Right cardiac atrium (tissue), 5 donors: ENCODE results near the gene STK38L. TPM values are rescaled to one million over a fixed set of nuclear protein-coding genes. Genes with fewer than 3 reads are reported as not detected.

Source experiments
- ATAC-seq, 2 donors: fragments of 200-7000 bp; cut with Tn5 transposase; one replicate each; pipeline versions ENCODE4 v1.8.0 to v1.9.1; 2020; ENCODE audit warnings: moderate library complexity in 2 of 2, mild to moderate bottlenecking in 1 of 2
- DNase-seq, 3 donors: peaks; one replicate each; pipeline ENCODE4 v3.0.0-alpha.2; 2020
- H3K27ac ChIP-seq: one replicate; pipeline ENCODE4 v1.5.1; 2013; ENCODE audit warnings: mild to moderate bottlenecking, low read length, control low read depth, moderate library complexity
- H3K27me3 ChIP-seq: one replicate; pipeline ENCODE4 v1.6.1; 2013; ENCODE audit not compliant: control insufficient read depth, insufficient read depth
- H3K4me1 ChIP-seq: one replicate; pipeline ENCODE4 v1.6.1; 2013; ENCODE audit warnings: low read length; ENCODE audit not compliant: control insufficient read depth, insufficient read depth
- H3K4me3 ChIP-seq: one replicate; pipeline ENCODE4 v1.5.1; 2013; ENCODE audit warnings: low read length, control low read depth
- H3K9me3 ChIP-seq: one replicate; pipeline ENCODE4 v1.6.1; 2013; ENCODE audit warnings: low read length; ENCODE audit not compliant: control insufficient read depth
- WGBS: extraction: QIAGEN DNeasy Blood & Tissue Kit; methylation state at CpG from one replicate; pipeline ENCODE4 v1.1.7; 2013; 5-methylcytosine and 5-hydroxymethylcytosine counted together
- intact Hi-C, 4 donors: fragments of 100-400 bp; cut with DNase I; formaldehyde crosslinking; loops; one replicate each; pipeline versions ENCODE4 v1.11.0 to v1.14.0; 2022 to 2023
- polyA plus RNA-seq: library from polyadenylated mRNA; stranded (reverse); fragments of 200-250 nt; gene quantifications from one replicate; pipeline ENCODE4 v1.2.3, GENCODE V29; 2013
- total RNA-seq, 4 donors: library from RNA; stranded (reverse); fragmentation: NEBNext Ultra II Directional; extraction: Animal tissue kit (Norgen Biotek cat#: 25700); gene quantifications; one replicate each; pipeline ENCODE4 v1.2.1, GENCODE V29; 2021
- donor health status: healthy with polysubstance abuse.
- donor health status: DM: no; HTN: yes; CAD: no.
- donor health status: DM: no; HTN: no; CAD: no.
- donor health status: DM: no; HTN: yes; CAD: no; lungs with severe emphysema.
- donor health status: DM: yes; HTN: yes; CAD: no.

The STK38L gene
- total and polyA plus RNA-seq, 5 donors: 19.5 to 160 (median 61.6) TPM

DNA sequence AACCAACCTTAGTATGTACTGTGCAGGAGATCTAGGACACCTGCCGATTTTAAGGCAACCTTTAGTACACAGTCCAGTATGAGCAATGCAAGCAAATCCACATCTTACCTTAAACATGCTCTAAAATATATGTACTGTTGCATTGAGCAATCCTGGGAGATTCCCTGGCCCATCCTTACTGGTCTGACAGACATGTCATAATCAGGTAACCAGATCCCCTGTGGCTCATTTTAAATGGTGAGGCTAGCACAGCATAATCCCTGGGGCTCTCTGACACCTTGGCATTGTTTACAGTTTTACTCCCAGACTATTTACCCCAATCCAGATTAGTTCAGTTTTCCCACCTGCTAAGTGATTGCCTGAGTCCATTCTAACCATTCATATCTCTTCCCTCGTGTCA is 103.7 kb downstream of the STK38L start:
- WGBS: 62% methylated on average over 2 of the region's 2 CpGs
- ATAC-seq (no peak), DNase-seq (no peak)
- intact Hi-C loops: no loop called here
- H3K4me3 ChIP-seq: no peak overlapping the region
- H3K27me3 ChIP-seq: no peaks in the 10 kb centered on the region
- H3K4me1 ChIP-seq: no peaks in the 10 kb centered on the region
- H3K9me3 ChIP-seq: no peaks in the 10 kb centered on the region
- H3K27ac ChIP-seq: no peak overlapping the region

DNA sequence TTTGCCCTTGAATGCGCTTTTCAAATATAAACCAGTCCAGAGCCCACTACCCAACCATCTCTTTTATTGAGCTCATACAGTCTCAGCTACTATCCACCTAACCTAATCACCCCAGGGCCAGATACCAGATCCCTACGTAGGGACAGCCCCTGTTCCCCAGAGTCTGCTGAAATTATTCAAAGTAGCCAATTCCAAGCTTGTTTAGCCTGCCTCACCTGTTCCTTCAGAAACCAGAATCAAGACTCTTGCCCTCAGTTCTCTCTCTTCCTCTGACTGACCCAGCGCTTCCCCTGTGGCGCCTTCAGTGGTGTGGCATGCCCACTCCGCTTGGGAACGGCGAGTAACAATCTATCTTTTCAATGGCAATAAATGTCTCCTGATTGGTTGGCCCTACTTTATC is 107.4 kb downstream of the STK38L start:
- H3K27ac ChIP-seq: no peak overlapping the region
- no peaks in the 10 kb centered on the region for H3K27me3 ChIP-seq
- no peak overlapping the region for H3K4me3 ChIP-seq
- no peaks in the 10 kb centered on the region for H3K9me3 ChIP-seq
- over 99% methylated on average over 7 of the region's 7 CpGs for WGBS
- no peak for DNase-seq
- intact Hi-C loops: no loop called here
- H3K4me1 ChIP-seq: no peaks in the 10 kb centered on the region
- no peak for ATAC-seq

DNA sequence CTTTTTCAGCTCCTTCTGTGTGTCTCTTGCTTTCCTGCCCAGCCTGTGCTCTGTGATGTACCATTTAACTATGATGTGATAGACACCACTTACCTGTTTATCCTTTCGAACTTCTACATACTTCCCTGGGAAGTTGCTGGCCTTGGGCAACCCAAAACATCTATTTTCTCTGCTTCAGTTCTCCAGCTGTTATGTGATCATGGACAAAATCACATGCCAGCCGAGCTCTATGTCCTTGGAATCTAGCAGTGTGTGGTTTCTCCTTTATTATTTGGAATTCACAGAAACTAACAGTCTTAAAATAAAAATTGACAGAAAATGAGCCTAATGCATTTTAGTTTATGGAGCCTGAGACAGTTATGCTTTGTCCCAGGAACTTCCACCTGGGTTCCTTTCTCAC is 111.4 kb downstream of the STK38L start:
- ATAC-seq (no peak), DNase-seq (no peak)
- Histone ChIP-seq H3K9me3 (no peaks in the 10 kb centered on the region), H3K27me3 (no peaks in the 10 kb centered on the region), H3K4me1 (no peaks in the 10 kb centered on the region), H3K27ac (no peak overlapping the region), H3K4me3 (no peak overlapping the region)
- intact Hi-C loops: no loop called here
- WGBS: 90% methylated on average over 2 of the region's 2 CpGs

DNA sequence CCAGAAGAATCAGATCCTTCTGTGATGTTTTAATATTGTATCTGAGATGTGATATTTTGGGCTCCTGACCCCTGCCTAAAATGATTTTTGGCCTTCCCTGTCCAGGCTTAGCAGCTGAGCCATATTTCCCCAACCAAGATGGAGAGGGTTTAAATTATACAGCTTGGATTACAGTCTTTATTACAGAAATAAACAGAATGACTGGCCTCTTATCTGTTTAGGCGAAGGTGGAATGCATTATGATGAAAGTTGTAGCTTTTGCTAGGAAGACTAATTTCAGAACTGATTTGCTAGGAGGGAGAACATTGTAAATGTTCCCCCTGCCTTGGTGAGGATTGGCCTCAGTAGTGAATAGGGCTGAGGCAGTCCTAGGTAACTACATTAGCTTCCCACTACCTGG is 111.9 kb downstream of the STK38L start:
- 92% methylated on average over 1 of the region's 1 CpG for WGBS
- no peak overlapping the region for H3K27ac ChIP-seq
- no peaks in the 10 kb centered on the region for H3K9me3 ChIP-seq
- no peaks in the 10 kb centered on the region for H3K4me1 ChIP-seq
- no peak overlapping the region for H3K4me3 ChIP-seq
- no peaks in the 10 kb centered on the region for H3K27me3 ChIP-seq
- intact Hi-C loops: no loop called here
- DNase-seq (no peak), ATAC-seq (no peak)

DNA sequence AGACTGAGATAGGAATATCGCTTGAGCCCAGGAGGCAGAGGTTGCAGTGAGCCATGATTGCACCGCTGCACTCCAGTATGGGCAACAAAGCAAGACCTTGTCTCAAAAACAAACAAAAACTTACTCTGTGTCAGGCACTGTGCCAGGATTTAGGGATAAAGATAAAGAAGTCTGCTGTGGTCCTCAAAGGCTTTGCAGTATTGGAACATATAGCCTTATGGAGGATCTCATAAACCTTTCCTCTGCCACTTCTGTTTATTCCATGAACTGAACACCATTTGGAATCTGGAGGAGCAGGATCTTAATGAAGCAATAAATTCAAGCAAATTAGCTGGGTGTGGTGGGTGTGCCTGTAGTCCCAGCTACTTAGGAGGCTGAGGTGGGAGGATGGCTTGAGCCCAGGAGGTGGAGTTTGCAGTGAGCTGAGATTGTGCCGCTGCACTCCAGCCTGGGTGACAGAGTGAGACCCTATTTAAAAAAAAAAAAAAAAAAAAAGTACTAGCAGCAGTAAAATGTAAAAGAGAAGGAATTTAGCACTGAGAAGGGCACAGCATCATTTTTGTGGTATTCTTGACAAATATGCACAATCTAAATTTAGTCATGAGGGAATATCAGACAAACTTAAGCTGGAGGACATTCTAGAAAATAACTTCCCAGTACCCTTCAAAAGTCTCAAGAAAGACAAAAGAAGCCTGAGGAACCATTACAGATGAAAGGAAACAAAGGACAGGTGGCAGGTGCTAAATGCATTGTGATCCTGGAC is 115.7 kb downstream of the STK38L start:
- 66% methylated on average over 3 of the region's 3 CpGs for WGBS
- H3K9me3 ChIP-seq: no peaks in the 10 kb centered on the region
- H3K4me3 ChIP-seq: no peak overlapping the region
- H3K27ac ChIP-seq: no peak overlapping the region
- DNase-seq (no peak), ATAC-seq (no peak)
- intact Hi-C loops: no loop called here
- H3K4me1 ChIP-seq: no peaks in the 10 kb centered on the region
- no peaks in the 10 kb centered on the region for H3K27me3 ChIP-seq

DNA sequence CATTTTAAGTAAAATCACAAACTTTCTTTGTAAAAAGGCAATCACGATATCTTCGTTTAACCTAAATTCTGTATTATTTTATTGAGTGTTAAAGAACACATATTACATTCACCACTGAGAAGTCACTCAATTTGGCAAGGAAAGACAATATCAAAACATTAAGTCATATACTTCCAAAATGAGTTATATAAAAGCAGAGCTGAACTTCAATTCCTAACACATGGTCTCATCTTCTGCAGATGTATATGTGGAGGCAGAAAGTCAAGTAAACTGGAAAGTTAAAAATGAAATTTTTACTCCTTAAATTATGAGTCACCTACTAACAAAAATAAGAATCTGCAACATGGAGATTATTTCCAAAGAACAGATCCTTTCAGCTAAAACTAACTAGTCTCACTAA is 117.3 kb downstream of the STK38L start:
- DNase-seq (no peak), ATAC-seq (no peak)
- Histone ChIP-seq H3K4me1 (no peaks in the 10 kb centered on the region), H3K27ac (no peak overlapping the region), H3K4me3 (no peak overlapping the region), H3K9me3 (no peaks in the 10 kb centered on the region), H3K27me3 (no peaks in the 10 kb centered on the region)
- intact Hi-C loops: no loop called here
- 82% methylated on average over 2 of the region's 2 CpGs for WGBS

DNA sequence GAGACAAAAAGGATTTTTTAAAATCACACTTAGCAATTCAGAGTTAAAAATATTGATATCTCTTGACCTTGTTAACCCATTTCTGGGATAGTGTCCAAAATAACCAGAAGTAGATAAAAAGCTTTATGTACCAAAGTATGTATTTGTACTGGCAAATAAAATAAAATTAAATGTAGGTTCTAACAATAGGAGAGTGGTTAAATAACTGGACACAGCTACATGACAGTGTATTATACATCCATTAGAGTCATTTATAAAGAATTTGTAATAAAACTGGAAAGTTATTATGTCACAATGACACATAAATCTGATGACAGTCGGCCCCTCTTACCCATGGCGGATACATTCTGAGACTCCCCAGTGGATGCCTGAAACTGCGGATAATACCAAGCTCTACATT is 122.5 kb downstream of the STK38L start:
- H3K9me3 ChIP-seq: no peaks in the 10 kb centered on the region
- no peak for ATAC-seq
- no peak overlapping the region for H3K4me3 ChIP-seq
- DNase-seq: no peak
- intact Hi-C loops: no loop called here
- H3K4me1 ChIP-seq: no peaks in the 10 kb centered on the region
- H3K27ac ChIP-seq: no peak overlapping the region
- 83% methylated on average over 3 of the region's 3 CpGs for WGBS
- H3K27me3 ChIP-seq: no peaks in the 10 kb centered on the region

DNA sequence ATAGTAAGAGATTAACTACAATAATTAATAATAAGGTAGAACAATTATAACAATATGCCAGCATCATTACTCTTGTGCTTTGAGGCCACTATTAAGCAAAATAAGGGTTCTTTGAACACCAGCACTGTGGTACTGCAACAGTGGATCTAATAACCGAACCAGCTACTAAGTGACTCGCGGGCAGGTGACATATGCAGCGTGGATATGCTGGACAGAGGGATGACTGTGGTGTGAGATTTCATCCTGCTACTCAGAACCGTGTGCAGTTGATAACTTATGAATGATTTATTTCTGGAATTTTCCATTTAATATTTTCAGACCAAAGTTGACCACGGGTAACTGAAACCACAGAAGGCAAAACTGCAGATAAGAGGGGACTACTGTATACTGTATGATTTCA is 123.0 kb downstream of the STK38L start:
- 80% methylated on average over 6 of the region's 6 CpGs for WGBS
- DNase-seq (no peak), ATAC-seq (no peak)
- H3K27ac ChIP-seq: no peak overlapping the region
- no peak overlapping the region for H3K4me3 ChIP-seq
- intact Hi-C loops: no loop called here
- H3K9me3 ChIP-seq: no peaks in the 10 kb centered on the region
- no peaks in the 10 kb centered on the region for H3K27me3 ChIP-seq
- no peaks in the 10 kb centered on the region for H3K4me1 ChIP-seq

Other genes starting within 250 kb of the STK38L start
- gene TM7SF3, start 229.9 kb upstream of the STK38L start, total RNA-seq: 10 to 100 TPM; 23.6 to 31.1 (median 26.3) TPM
- gene TM7SF3, start 229.9 kb upstream of the STK38L start, polyA plus RNA-seq: 7.9 TPM
- gene MED21, start 221.7 kb upstream of the STK38L start, total RNA-seq: 10 to 100 TPM; 61.9 to 69.6 (median 65.1) TPM
- 44.1 TPM for gene MED21, start 221.7 kb upstream of the STK38L start, polyA plus RNA-seq
- gene C12orf71, start 161.7 kb upstream of the STK38L start, total RNA-seq: not detected
- gene C12orf71, start 161.7 kb upstream of the STK38L start, polyA plus RNA-seq: not detected
- gene BMAL2, start 88.5 kb downstream of the STK38L start, total RNA-seq: 1 to 10 TPM in 3 of 4 donors, under 1 TPM in 1; 0.85 to 2.9 (median 2.3) TPM
- gene BMAL2, start 88.5 kb downstream of the STK38L start, polyA plus RNA-seq: 0.36 TPM
- under 1 TPM in 1 of 4 donors, not detected in 3; 0.28 TPM for gene SMCO2, start 202.4 kb downstream of the STK38L start, total RNA-seq
- 0.14 TPM for gene SMCO2, start 202.4 kb downstream of the STK38L start, polyA plus RNA-seq